Endothelial cell (in vitro differentiated cells): Measurements from ENCODE around the gene RHBG. TPM values are rescaled to one million over a fixed set of nuclear protein-coding genes. Genes with fewer than 3 reads are reported as not detected.

Source experiments
- DNase-seq: peaks from one replicate; pipeline ENCODE4 v3.0.0; 2021; ENCODE audit warnings: low spot score
- H3K27ac Mint-ChIP-seq: one replicate; pipeline ENCODE4 v1.8.0; 2021; ENCODE audit warnings: mixed read lengths, inconsistent platforms; ENCODE audit not compliant: unreplicated experiment
- H3K27me3 Mint-ChIP-seq: one replicate; pipeline ENCODE4 v1.8.0; 2021; ENCODE audit warnings: mild to moderate bottlenecking, moderate library complexity, mixed read lengths, inconsistent platforms; ENCODE audit not compliant: unreplicated experiment
- H3K36me3 Mint-ChIP-seq: one replicate; pipeline ENCODE4 v1.8.0; 2021; ENCODE audit warnings: mild to moderate bottlenecking, low read depth, mixed read lengths, inconsistent platforms; ENCODE audit not compliant: unreplicated experiment
- H3K4me1 Mint-ChIP-seq: one replicate; pipeline ENCODE4 v1.8.0; 2021; ENCODE audit warnings: mild to moderate bottlenecking, mixed read lengths, inconsistent platforms; ENCODE audit not compliant: unreplicated experiment
- H3K4me3 Mint-ChIP-seq: one replicate; pipeline ENCODE4 v1.8.0; 2021; ENCODE audit warnings: mild to moderate bottlenecking, mixed read lengths, inconsistent platforms; ENCODE audit not compliant: unreplicated experiment
- H3K9me3 Mint-ChIP-seq: one replicate; pipeline ENCODE4 v1.8.0; 2021; ENCODE audit warnings: mixed read lengths, inconsistent platforms; ENCODE audit not compliant: unreplicated experiment
- CTCF ChIP-seq: fragments of 200-600 bp; sonication (generic); IDR thresholded peaks from one replicate; pipeline ENCODE4 v1.5.0; 2021; ENCODE audit warnings: antibody characterized with exemption; ENCODE audit not compliant: unreplicated experiment
- total RNA-seq: library from RNA; stranded (reverse); fragmentation: NEBNext Ultra II Directional; extraction: Animal tissue kit (Norgen Biotek cat#: 25700); gene quantifications from one replicate; pipeline ENCODE4 v1.2.1, GENCODE V29; 2021; ENCODE audit not compliant: unreplicated experiment

RHBG gene
- total RNA-seq, 1 donor from 2014 or later: not detected

DNA sequence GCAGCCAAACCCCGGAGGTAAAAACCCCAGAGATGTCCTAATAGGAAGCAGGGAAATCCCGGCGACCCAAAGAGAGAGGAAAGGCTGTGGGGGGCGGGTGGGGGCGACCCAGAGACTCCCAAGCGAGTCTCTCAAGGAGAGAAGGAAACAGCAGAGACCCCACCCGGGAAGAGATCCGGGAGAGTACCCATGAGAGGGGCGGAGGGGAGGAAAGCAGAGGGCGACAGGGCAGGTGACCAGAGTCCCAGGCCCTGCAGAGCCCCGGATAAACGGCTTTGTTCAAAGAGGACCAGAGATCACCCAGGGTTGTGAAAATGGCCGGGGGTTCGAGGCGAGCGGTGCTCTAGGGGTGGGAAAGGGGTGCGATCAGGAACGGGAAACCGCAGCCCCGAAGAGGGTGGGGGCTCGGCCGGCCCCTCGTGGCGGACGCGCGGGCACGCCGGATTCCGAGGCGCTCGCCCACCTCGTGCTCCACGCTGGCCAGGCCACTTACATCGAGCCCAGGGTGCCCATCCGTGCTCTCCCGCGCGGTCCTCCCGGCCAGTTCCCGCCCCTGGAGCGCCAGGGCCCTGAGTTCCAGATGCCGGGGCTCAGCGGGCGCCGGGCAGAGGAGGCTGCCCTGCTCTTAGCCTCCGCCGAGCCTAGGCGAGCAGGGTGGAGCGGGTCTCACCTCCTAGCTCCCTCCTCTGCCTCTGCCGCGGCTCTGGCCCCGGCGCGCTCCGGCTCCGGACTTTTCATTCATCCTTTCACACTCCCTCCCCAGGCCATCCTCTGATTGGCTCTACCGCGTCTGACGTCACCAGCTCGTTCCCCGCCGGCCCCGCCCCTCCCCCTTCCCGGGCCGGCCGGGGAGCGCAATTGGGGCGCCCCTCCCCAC is 52.3 kb downstream of the RHBG start:
- Mint-ChIP-seq H3K9me3 (no peaks in the 10 kb centered on the region), H3K27ac (no peak overlapping the region), H3K4me1 (peaks cover 29% of the 10 kb centered on the region), H3K36me3 (peaks cover 8% of the 10 kb centered on the region), H3K27me3 (peaks cover 28% of the 10 kb centered on the region), H3K4me3 (peak overlapping the region; percentile 88)
- no peak for TF ChIP-seq CTCF
- peak; percentile 77 for DNase-seq

DNA sequence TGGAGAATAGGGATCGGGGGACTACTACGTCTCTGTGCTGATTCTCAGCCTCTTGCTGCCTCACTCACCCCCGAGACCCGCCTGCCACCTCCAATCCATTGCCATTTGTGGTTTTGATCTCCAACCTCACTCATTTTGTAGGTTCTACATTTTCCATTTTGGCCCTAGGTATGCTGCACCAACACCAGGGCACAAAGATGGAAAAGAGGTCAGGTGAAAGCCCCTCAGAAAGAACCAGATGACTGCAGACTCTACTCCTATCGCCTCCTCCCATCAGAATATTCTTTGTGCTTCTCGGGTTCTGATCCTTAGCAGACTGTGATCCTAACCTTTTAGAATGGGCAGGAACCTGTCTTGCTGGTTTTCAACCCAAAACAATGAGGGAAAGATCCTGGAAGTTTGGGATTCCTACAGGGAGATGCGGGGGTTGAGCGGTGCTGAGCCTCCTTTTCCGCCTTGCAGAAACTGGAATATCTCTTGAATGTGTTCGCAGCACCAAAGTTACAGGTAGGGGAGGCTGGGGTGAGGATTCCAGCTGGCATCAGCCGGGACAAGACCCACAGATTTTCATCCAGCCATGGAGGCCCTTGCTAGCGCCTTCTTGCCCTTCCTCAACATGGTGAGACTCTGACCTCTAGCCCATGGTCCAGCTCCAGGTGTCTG is 53.1 kb downstream of the RHBG start:
- TF ChIP-seq CTCF: no peak
- Mint-ChIP-seq H3K4me1 (peaks cover 34% of the 10 kb centered on the region), H3K36me3 (peaks cover 9% of the 10 kb centered on the region), H3K27ac (peak overlapping the region; percentile 61), H3K4me3 (peak overlapping the region; percentile 88), H3K9me3 (no peaks in the 10 kb centered on the region), H3K27me3 (peaks cover 33% of the 10 kb centered on the region)
- no peak for DNase-seq

DNA sequence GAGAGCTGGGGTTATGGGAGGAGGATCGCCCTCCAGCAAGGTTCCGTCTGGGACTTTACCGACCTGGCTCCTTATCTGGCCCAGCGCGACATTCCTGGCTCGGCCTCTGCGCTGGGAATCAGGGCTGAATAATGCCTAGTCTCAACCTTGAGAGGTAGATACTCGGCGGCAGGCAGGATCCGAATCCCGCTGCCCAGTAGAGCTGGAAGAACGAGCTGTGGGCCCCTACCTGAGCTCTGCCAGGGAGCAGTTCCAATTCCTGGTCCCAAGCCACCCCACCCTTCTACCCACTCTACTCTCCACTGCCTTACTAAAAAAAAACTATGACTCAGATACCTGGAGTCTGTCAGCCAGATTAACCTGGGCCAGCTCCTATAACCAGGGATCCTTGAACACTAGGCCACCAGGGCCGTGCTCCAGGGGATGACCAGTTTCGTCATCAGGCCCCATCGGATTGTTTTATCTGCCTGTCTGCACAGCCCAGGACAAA is 53.6 kb downstream of the RHBG start:
- Mint-ChIP-seq H3K4me3 (no peak overlapping the region), H3K4me1 (peaks cover 37% of the 10 kb centered on the region), H3K27ac (no peak overlapping the region), H3K27me3 (peaks cover 33% of the 10 kb centered on the region), H3K9me3 (no peaks in the 10 kb centered on the region), H3K36me3 (peaks cover 11% of the 10 kb centered on the region)
- no peak for DNase-seq
- TF ChIP-seq CTCF: no peak

GRCh38 chr1:156423422-156424352 is 54.7 kb downstream of the RHBG start:
- no peak for TF ChIP-seq CTCF
- Mint-ChIP-seq H3K4me3 (no peak overlapping the region), H3K9me3 (no peaks in the 10 kb centered on the region), H3K27me3 (peaks cover 27% of the 10 kb centered on the region), H3K36me3 (peaks cover 11% of the 10 kb centered on the region), H3K4me1 (peaks cover 43% of the 10 kb centered on the region), H3K27ac (no peak overlapping the region)
- no peak for DNase-seq
